ENCODE data around the gene KNDC1.
A peak's percentile ranks its signal among the peaks of the same experiment; 100 is the strongest.

KNDC1 gene

DNA sequence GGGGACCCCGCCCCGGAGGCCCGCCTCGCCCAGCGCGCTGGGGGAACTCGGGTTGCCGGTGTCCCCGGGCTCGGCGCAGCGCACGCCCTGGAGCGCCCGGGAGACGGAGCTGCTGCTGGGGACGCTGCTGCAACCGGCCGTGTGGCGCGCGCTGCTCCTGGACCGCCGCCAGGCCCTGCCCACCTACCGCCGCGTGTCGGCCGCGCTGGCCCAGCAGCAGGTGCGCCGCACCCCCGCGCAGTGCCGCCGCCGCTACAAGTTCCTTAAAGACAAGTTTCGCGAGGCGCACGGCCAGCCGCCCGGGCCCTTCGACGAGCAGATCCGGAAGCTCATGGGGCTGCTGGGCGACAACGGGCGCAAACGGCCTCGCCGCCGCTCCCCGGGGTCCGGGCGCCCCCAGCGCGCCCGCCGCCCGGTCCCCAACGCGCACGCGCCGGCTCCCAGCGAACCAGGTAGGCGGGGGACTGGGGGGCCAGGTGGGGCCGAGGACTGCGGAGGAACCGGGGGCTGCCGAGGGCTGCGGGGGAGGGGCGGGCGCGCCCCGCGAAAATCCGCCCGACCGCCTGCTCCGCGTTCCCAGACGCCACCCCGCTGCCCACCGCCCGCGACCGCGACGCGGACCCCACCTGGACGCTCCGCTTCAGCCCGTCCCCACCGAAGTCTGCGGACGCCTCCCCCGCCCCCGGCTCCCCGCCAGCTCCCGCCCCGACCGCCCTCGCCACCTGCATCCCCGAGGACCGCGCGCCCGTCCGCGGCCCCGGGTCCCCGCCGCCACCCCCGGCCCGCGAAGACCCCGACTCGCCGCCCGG, 70.6 kb downstream of the KNDC1 start (continued):
- TF ChIP-seq, protein P1, sequence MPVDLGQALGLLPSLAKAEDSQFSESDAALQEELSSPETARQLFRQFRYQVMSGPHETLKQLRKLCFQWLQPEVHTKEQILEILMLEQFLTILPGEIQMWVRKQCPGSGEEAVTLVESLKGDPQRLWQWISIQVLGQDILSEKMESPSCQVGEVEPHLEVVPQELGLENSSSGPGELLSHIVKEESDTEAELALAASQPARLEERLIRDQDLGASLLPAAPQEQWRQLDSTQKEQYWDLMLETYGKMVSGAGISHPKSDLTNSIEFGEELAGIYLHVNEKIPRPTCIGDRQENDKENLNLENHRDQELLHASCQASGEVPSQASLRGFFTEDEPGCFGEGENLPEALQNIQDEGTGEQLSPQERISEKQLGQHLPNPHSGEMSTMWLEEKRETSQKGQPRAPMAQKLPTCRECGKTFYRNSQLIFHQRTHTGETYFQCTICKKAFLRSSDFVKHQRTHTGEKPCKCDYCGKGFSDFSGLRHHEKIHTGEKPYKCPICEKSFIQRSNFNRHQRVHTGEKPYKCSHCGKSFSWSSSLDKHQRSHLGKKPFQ (tag by site-specific recombination; IDR thresholded peaks at IDR 0.05) = no peak
- TF ChIP-seq ZNF23 (tag by site-specific recombination; IDR thresholded peaks at IDR 0.05; ENCODE audit: borderline replicate concordance) (no peak), KLF10 (tag by site-specific recombination; IDR thresholded peaks at IDR 0.05) (peak; percentile 40; the same call in 1 of the 2 replicates), ZNF423 (tag by site-specific recombination; IDR thresholded peaks at IDR 0.05) (no peak), ZFP69B (tag by site-specific recombination; IDR thresholded peaks at IDR 0.05) (no peak), ZNF621 (tag by site-specific recombination; IDR thresholded peaks at IDR 0.05) (no peak), ZSCAN30 (tag by site-specific recombination; IDR thresholded peaks at IDR 0.05) (no peak), ZNF529 (tag by site-specific recombination; IDR thresholded peaks at IDR 0.05; ENCODE audit: insufficient replicate concordance) (no peak), GLI2 (tag by site-specific recombination; IDR thresholded peaks at IDR 0.05; ENCODE audit: borderline replicate concordance, low read depth) (no peak), ZNF610 (tag by site-specific recombination; IDR thresholded peaks at IDR 0.05; ENCODE audit: borderline replicate concordance) (no peak), HOXC10 (CRISPR knock-in tag; IDR thresholded peaks at IDR 0.05) (no peak), ZNF664 (tag by site-specific recombination; IDR thresholded peaks at IDR 0.05) (no peak), ZNF223 (tag by site-specific recombination; IDR thresholded peaks at IDR 0.05) (no peak), SP3 (tag by site-specific recombination; IDR thresholded peaks at IDR 0.05) (no peak), ZBTB8A (tag by site-specific recombination; IDR thresholded peaks at IDR 0.05) (0 out of 2 replicates have a peak, but pooled peaks have one; percentile 22), ZNF266 (tag by site-specific recombination; IDR thresholded peaks at IDR 0.05; ENCODE audit: low read depth) (no peak), SP2 (tag by site-specific recombination; IDR thresholded peaks at IDR 0.05) (no peak)
- TF ChIP-seq, protein P2, sequence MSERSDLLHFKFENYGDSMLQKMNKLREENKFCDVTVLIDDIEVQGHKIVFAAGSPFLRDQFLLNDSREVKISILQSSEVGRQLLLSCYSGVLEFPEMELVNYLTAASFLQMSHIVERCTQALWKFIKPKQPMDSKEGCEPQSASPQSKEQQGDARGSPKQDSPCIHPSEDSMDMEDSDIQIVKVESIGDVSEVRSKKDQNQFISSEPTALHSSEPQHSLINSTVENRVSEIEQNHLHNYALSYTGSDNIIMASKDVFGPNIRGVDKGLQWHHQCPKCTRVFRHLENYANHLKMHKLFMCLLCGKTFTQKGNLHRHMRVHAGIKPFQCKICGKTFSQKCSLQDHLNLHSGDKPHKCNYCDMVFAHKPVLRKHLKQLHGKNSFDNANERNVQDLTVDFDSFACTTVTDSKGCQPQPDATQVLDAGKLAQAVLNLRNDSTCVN (tag by site-specific recombination; optimal IDR thresholded peaks at IDR 0.05) = peak; percentile 30
- TF ChIP-seq, protein P3, sequence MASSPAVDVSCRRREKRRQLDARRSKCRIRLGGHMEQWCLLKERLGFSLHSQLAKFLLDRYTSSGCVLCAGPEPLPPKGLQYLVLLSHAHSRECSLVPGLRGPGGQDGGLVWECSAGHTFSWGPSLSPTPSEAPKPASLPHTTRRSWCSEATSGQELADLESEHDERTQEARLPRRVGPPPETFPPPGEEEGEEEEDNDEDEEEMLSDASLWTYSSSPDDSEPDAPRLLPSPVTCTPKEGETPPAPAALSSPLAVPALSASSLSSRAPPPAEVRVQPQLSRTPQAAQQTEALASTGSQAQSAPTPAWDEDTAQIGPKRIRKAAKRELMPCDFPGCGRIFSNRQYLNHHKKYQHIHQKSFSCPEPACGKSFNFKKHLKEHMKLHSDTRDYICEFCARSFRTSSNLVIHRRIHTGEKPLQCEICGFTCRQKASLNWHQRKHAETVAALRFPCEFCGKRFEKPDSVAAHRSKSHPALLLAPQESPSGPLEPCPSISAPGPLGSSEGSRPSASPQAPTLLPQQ (tag by site-specific recombination; IDR thresholded peaks at IDR 0.05) = no peak
- TF ChIP-seq, protein P4, sequence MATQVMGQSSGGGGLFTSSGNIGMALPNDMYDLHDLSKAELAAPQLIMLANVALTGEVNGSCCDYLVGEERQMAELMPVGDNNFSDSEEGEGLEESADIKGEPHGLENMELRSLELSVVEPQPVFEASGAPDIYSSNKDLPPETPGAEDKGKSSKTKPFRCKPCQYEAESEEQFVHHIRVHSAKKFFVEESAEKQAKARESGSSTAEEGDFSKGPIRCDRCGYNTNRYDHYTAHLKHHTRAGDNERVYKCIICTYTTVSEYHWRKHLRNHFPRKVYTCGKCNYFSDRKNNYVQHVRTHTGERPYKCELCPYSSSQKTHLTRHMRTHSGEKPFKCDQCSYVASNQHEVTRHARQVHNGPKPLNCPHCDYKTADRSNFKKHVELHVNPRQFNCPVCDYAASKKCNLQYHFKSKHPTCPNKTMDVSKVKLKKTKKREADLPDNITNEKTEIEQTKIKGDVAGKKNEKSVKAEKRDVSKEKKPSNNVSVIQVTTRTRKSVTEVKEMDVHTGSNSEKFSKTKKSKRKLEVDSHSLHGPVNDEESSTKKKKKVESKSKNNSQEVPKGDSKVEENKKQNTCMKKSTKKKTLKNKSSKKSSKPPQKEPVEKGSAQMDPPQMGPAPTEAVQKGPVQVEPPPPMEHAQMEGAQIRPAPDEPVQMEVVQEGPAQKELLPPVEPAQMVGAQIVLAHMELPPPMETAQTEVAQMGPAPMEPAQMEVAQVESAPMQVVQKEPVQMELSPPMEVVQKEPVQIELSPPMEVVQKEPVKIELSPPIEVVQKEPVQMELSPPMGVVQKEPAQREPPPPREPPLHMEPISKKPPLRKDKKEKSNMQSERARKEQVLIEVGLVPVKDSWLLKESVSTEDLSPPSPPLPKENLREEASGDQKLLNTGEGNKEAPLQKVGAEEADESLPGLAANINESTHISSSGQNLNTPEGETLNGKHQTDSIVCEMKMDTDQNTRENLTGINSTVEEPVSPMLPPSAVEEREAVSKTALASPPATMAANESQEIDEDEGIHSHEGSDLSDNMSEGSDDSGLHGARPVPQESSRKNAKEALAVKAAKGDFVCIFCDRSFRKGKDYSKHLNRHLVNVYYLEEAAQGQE (tag by site-specific recombination; IDR thresholded peaks at IDR 0.05) = no peak
